OCI-LY1 (cell line): ENCODE measurements around the gene MAVS.

Experiments
- H2AFZ ChIP-seq: fragments of 200-600 bp; sonication (generic), shearing (Covaris generic); 2 replicates; pipeline ENCODE4 v1.6.0; 2014; ENCODE audit warnings: antibody characterized with exemption, mild to moderate bottlenecking, low read length
- H3F3A ChIP-seq: fragments of 200-600 bp; sonication (generic), shearing (Covaris generic); 2 replicates; pipeline ENCODE4 v1.6.0; 2014; ENCODE audit warnings: mild to moderate bottlenecking, antibody characterized with exemption, low read length, moderate library complexity; ENCODE audit not compliant: insufficient read depth
- H3K27ac ChIP-seq: fragments of 200-600 bp; sonication (generic); 2 replicates; pipeline ENCODE4 v1.5.1; 2014; ENCODE audit warnings: low read length, mixed run types, mild to moderate bottlenecking, low read depth; ENCODE audit not compliant: poor library complexity, severe bottlenecking
- H3K27me3 ChIP-seq: fragments of 200-600 bp; sonication (generic); 2 replicates; pipeline ENCODE4 v1.6.0; 2014; ENCODE audit warnings: antibody characterized with exemption, mild to moderate bottlenecking, low read length, moderate library complexity; ENCODE audit not compliant: insufficient read depth
- H3K36me3 ChIP-seq: fragments of 200-600 bp; sonication (generic); 2 replicates; pipeline ENCODE4 v1.6.1; 2014; ENCODE audit warnings: mild to moderate bottlenecking, antibody characterized with exemption, low read length, moderate library complexity, mixed read lengths; ENCODE audit not compliant: insufficient read depth
- H3K4me1 ChIP-seq: fragments of 200-600 bp; sonication (generic); 2 replicates; pipeline ENCODE4 v1.5.1; 2014; ENCODE audit warnings: mild to moderate bottlenecking, low read length, moderate library complexity; ENCODE audit not compliant: insufficient read depth, severe bottlenecking
- H3K4me2 ChIP-seq: fragments of 200-600 bp; sonication (generic), shearing (Covaris generic); 2 replicates; pipeline ENCODE4 v1.6.1; 2014; ENCODE audit warnings: low read length
- H3K4me3 ChIP-seq: fragments of 200-600 bp; sonication (generic); 2 replicates; pipeline ENCODE4 v1.5.1; 2014; ENCODE audit warnings: low read length, low read depth, mild to moderate bottlenecking, mixed read lengths; ENCODE audit not compliant: poor library complexity, severe bottlenecking
- H3K79me2 ChIP-seq: fragments of 200-600 bp; shearing (Covaris generic); 2 replicates; pipeline ENCODE4 v1.6.1; 2016; ENCODE audit warnings: mixed run types, low read length, mixed read lengths; ENCODE audit not compliant: insufficient read depth
- H3K9ac ChIP-seq: fragments of 200-600 bp; sonication (generic), shearing (Covaris generic); 2 replicates; pipeline ENCODE4 v1.6.1; 2014; ENCODE audit warnings: mild to moderate bottlenecking, low read length, mixed read lengths
- H3K9me2 ChIP-seq: fragments of 200-600 bp; sonication (generic), shearing (Covaris generic); 2 replicates; pipeline ENCODE4 v1.6.1; 2014; ENCODE audit warnings: low read depth, mild to moderate bottlenecking, low read length, mixed read lengths
- H3K9me3 ChIP-seq: fragments of 200-600 bp; shearing (Covaris generic); 2 replicates; pipeline ENCODE4 v1.6.1; 2014; ENCODE audit warnings: low read length, mixed read lengths
- H4K20me1 ChIP-seq: fragments of 200-600 bp; sonication (generic), shearing (Covaris generic); 2 replicates; pipeline ENCODE4 v1.6.0; 2016; ENCODE audit warnings: mild to moderate bottlenecking, low read length; ENCODE audit not compliant: insufficient read depth
- CTCF ChIP-seq: fragments of 200-600 bp; sonication (generic), shearing (Covaris generic); IDR thresholded peaks from 2 replicates; pipeline ENCODE4 v1.5.1; 2017; ENCODE audit warnings: mild to moderate bottlenecking, antibody characterized with exemption, low read length, moderate library complexity, mixed read lengths
- EZH2 ChIP-seq: fragments of 200-600 bp; sonication (generic), shearing (Covaris generic); IDR thresholded peaks from 2 replicates; pipeline ENCODE4 v1.8.0; 2017; ENCODE audit warnings: borderline replicate concordance, mixed run types, mild to moderate bottlenecking, antibody characterized with exemption, low read length, moderate library complexity, mixed read lengths

Gene MAVS

GRCh38 chr20:3858689-3859088 lies 12.1 kb downstream of the MAVS start:
- H3F3A ChIP-seq = no peaks in the 10 kb centered on the region
- no peaks in the 10 kb centered on the region for H4K20me1 ChIP-seq
- H3K27ac ChIP-seq = no peak overlapping the region
- H3K27me3 ChIP-seq = no peaks in the 10 kb centered on the region
- no peak overlapping the region for H3K9ac ChIP-seq
- peaks cover 67% of the 10 kb centered on the region for H3K36me3 ChIP-seq
- no peaks in the 10 kb centered on the region for H3K9me2 ChIP-seq
- no peak overlapping the region for H3K4me3 ChIP-seq
- H3K4me2 ChIP-seq = no peak overlapping the region
- no peaks in the 10 kb centered on the region for H3K4me1 ChIP-seq
- H3K79me2 ChIP-seq = no peaks in the 10 kb centered on the region
- peaks cover 3% of the 10 kb centered on the region; the same call in 1 of the 2 replicates for H3K9me3 ChIP-seq
- no peak overlapping the region for H2AFZ ChIP-seq
- TF ChIP-seq CTCF = no peak
- no peak for TF ChIP-seq EZH2

GRCh38 chr20:3861191-3861590 lies 14.6 kb downstream of the MAVS start:
- Histone ChIP-seq H3K4me3 (no peak overlapping the region), H3K9me2 (no peaks in the 10 kb centered on the region), H3K9me3 (peaks cover 3% of the 10 kb centered on the region; the same call in 1 of the 2 replicates), H3K27ac (no peak overlapping the region), H2AFZ (no peak overlapping the region), H3K79me2 (no peaks in the 10 kb centered on the region), H3K4me1 (no peaks in the 10 kb centered on the region), H3K9ac (no peak overlapping the region), H3K4me2 (no peak overlapping the region), H4K20me1 (no peaks in the 10 kb centered on the region), H3F3A (no peaks in the 10 kb centered on the region), H3K27me3 (no peaks in the 10 kb centered on the region), H3K36me3 (peaks cover 80% of the 10 kb centered on the region)
- TF ChIP-seq EZH2 (no peak), CTCF (no peak)

- Histone ChIP-seq H3K4me3 (no peak overlapping the region), H3K9ac (no peak overlapping the region), H2AFZ (no peak overlapping the region), H4K20me1 (no peaks in the 10 kb centered on the region), H3K4me1 (no peaks in the 10 kb centered on the region), H3K9me2 (no peaks in the 10 kb centered on the region), H3F3A (no peaks in the 10 kb centered on the region), H3K36me3 (peaks cover 80% of the 10 kb centered on the region), H3K27me3 (no peaks in the 10 kb centered on the region), H3K4me2 (no peak overlapping the region), H3K27ac (no peak overlapping the region), H3K79me2 (no peaks in the 10 kb centered on the region), H3K9me3 (peaks cover 3% of the 10 kb centered on the region; the same call in 1 of the 2 replicates)
- no peak for TF ChIP-seq CTCF
- no peak for TF ChIP-seq EZH2
These were observed 15.7 kb downstream of the MAVS start for GRCh38 chr20:3862333-3862732.
